Prostate gland (tissue), 2 donors: ENCODE results near the gene RUBCN.
"Not testable (repeated sequence)": the region's sequence is repeated elsewhere in the genome, so short reads cannot be mapped to it uniquely, and the experiment has no call there.

ENCODE experiments used
- POLR2A ChIP-seq: fragments of 450-650 bp; IDR thresholded peaks from one replicate; pipeline ENCODE4 v1.6.1; 2016; ENCODE audit warnings: antibody characterized with exemption, mild to moderate bottlenecking
- TF ChIP-seq, protein P1 (sequence below), 4 experiments: fragments of 200-600 bp in 2 of 4; fragments of 450-650 bp in 2 of 4; sonication (generic) in 2 of 4; IDR thresholded peaks; 1 replicate in 3 of 4; 2 replicates in 1 of 4; pipeline ENCODE4 v1.5.1; 2016 to 2019; ENCODE audit warnings: antibody characterized with exemption in 4 of 4, mild to moderate bottlenecking in 2 of 4, moderate library complexity in 2 of 4

DNA sequence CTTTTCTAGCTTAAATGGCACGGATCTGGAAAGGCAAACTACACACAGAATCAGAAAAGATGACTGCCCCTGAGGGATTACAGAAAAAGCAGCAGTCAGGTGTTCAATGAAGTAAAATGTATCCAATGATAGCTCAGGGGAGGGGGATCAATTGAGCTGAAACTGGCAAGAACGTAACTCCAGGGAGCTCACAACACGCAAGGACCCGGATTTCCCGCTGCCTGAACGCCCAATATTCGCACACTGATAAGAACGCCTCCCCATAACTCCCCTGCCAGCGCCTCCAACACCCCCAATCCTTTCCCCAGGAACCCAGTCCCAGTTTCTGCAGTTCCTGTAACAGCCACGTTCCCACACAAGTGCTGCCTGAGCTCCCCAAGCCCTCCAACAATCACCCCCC is 83.8 kb downstream of the RUBCN start:
- TF ChIP-seq, protein P1, sequence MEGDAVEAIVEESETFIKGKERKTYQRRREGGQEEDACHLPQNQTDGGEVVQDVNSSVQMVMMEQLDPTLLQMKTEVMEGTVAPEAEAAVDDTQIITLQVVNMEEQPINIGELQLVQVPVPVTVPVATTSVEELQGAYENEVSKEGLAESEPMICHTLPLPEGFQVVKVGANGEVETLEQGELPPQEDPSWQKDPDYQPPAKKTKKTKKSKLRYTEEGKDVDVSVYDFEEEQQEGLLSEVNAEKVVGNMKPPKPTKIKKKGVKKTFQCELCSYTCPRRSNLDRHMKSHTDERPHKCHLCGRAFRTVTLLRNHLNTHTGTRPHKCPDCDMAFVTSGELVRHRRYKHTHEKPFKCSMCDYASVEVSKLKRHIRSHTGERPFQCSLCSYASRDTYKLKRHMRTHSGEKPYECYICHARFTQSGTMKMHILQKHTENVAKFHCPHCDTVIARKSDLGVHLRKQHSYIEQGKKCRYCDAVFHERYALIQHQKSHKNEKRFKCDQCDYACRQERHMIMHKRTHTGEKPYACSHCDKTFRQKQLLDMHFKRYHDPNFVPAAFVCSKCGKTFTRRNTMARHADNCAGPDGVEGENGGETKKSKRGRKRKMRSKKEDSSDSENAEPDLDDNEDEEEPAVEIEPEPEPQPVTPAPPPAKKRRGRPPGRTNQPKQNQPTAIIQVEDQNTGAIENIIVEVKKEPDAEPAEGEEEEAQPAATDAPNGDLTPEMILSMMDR (IDR thresholded peaks at IDR 0.05), result not testable (repeated sequence)
- not testable (repeated sequence) for TF ChIP-seq POLR2A
